IMR-90 (cell line): ENCODE data around the gene ATP6V1G1. TPM values are rescaled to one million over a fixed set of nuclear protein-coding genes. Genes with fewer than 3 reads are reported as not detected.

Experiments used
- ATAC-seq: fragments of 200-7000 bp; cut with Tn5 transposase; 2 replicates; pipeline ENCODE4 v1.9.1; 2020; ENCODE audit warnings: low read depth, mild to moderate bottlenecking, moderate library complexity
- BruUV-seq: library from RNA; stranded (reverse); fragments of 400-500 nt; replicated peaks from 2 replicates; lab custom pipeline; 2021; lab: Mats Ljungman, UMichigan
- CTCF ChIA-PET: fragments of 300-600 bp; formaldehyde crosslinking; extraction: SDS; loops from one replicate; lab custom pipeline; 2021; ENCODE audit warnings: antibody characterized with exemption; lab: Yijun Ruan, JAX
- POLR2A ChIA-PET: fragments of 300-600 bp; sonication (Branson Sonifier 250); formaldehyde crosslinking; loops from one replicate; lab custom pipeline; 2022; ENCODE audit warnings: antibody characterized with exemption; ENCODE audit not compliant: unreplicated experiment; lab: Charles Lee
- DNase-seq: peaks from one replicate; pipeline ENCODE4 v3.0.0; 2013
- H2AFZ ChIP-seq: replicated peaks from 2 replicates; pipeline ENCODE3; 2013; ENCODE audit warnings: low read length, mild to moderate bottlenecking; ENCODE audit not compliant: poor library complexity
- H2AK5ac ChIP-seq: 2 replicates; pipeline ENCODE4 v1.6.1; 2013; ENCODE audit warnings: low read depth, low read length, inconsistent platforms
- H2AK9ac ChIP-seq: replicated peaks from 2 replicates; pipeline ENCODE3; 2013; ENCODE audit warnings: mild to moderate bottlenecking, low read depth, low read length, moderate library complexity; ENCODE audit not compliant: poor library complexity
- H2BK120ac ChIP-seq: 2 replicates; pipeline ENCODE4 v1.6.1; 2013; ENCODE audit warnings: low read depth, low read length, inconsistent platforms
- H2BK15ac ChIP-seq: 3 replicates; pipeline ENCODE4 v1.6.1; 2013; ENCODE audit warnings: low read depth, low read length, inconsistent platforms
- H2BK20ac ChIP-seq: 2 replicates; pipeline ENCODE4 v1.6.1; 2013; ENCODE audit warnings: low read depth, mild to moderate bottlenecking, inconsistent platforms, low read length, moderate library complexity
- H2BK5ac ChIP-seq: 2 replicates; pipeline ENCODE4 v1.6.1; 2013; ENCODE audit warnings: mild to moderate bottlenecking, low read depth, low read length, inconsistent platforms; ENCODE audit not compliant: poor library complexity, severe bottlenecking
- H3K14ac ChIP-seq: replicated peaks from 2 replicates; pipeline ENCODE4 v1.6.1; 2013; ENCODE audit warnings: low read depth, low read length, inconsistent platforms
- H3K18ac ChIP-seq: 2 replicates; pipeline ENCODE4 v1.6.1; 2013; ENCODE audit warnings: low read depth, low read length, control low read depth
- H3K23ac ChIP-seq: 2 replicates; pipeline ENCODE4 v1.6.1; 2013; ENCODE audit warnings: low read depth, low read length, inconsistent platforms
- H3K27ac ChIP-seq: 2 replicates; pipeline ENCODE4 v1.5.1; 2013; ENCODE audit warnings: mild to moderate bottlenecking, control low read depth, low read length; ENCODE audit not compliant: insufficient read depth
- H3K27me3 ChIP-seq: 2 replicates; pipeline ENCODE4 v1.6.1; 2013; ENCODE audit warnings: low read length; ENCODE audit not compliant: control insufficient read depth, insufficient read depth
- H3K36me3 ChIP-seq: 2 replicates; pipeline ENCODE4 v1.6.1; 2013; ENCODE audit warnings: low read length, mixed read lengths; ENCODE audit not compliant: control insufficient read depth, insufficient read depth
- H3K4ac ChIP-seq: 2 replicates; pipeline ENCODE4 v1.6.1; 2013; ENCODE audit warnings: low read depth, low read length, inconsistent platforms
- H3K4me1 ChIP-seq: 2 replicates; pipeline ENCODE4 v1.6.1; 2013; ENCODE audit warnings: low read length, mixed read lengths; ENCODE audit not compliant: control insufficient read depth, insufficient read depth
- H3K4me2 ChIP-seq: 2 replicates; pipeline ENCODE4 v1.6.1; 2013; ENCODE audit warnings: low read depth, mild to moderate bottlenecking, control low read depth, low read length, moderate library complexity
- H3K4me3 ChIP-seq: 2 replicates; pipeline ENCODE4 v1.5.1; 2013; ENCODE audit warnings: low read depth, mild to moderate bottlenecking, control low read depth, low read length, moderate library complexity; ENCODE audit not compliant: insufficient read depth
- H3K56ac ChIP-seq: 2 replicates; pipeline ENCODE4 v1.6.1; 2013; ENCODE audit warnings: low read length, inconsistent platforms; ENCODE audit not compliant: insufficient read depth; ENCODE audit errors: extremely low read depth
- H3K79me1 ChIP-seq, 2 experiments: 2 replicates each; pipeline ENCODE4 v1.6.1; 2013; ENCODE audit warnings: low read length in 2 of 2, inconsistent platforms in 1 of 2, low read depth in 1 of 2
- H3K9ac ChIP-seq: 2 replicates; pipeline ENCODE4 v1.6.1; 2013; ENCODE audit warnings: low read depth, low read length, control low read depth
- H3K9me1 ChIP-seq: 2 replicates; pipeline ENCODE4 v1.6.1; 2013; ENCODE audit warnings: low read length, inconsistent platforms; ENCODE audit not compliant: insufficient read depth
- H3K9me3 ChIP-seq: 2 replicates; pipeline ENCODE4 v1.6.1; 2013; ENCODE audit warnings: low read length; ENCODE audit not compliant: control insufficient read depth, insufficient read depth
- H4K20me1 ChIP-seq: 2 replicates; pipeline ENCODE4 v1.6.1; 2013; ENCODE audit warnings: low read length, inconsistent platforms; ENCODE audit not compliant: insufficient read depth
- H4K5ac ChIP-seq: 2 replicates; pipeline ENCODE4 v1.6.1; 2013; ENCODE audit warnings: mild to moderate bottlenecking, low read depth, low read length, control low read depth
- H4K8ac ChIP-seq, 2 experiments: 2 replicates each; pipeline ENCODE4 v1.6.1; 2013; ENCODE audit warnings: low read depth in 2 of 2, low read length in 2 of 2, control low read depth in 1 of 2, inconsistent platforms in 1 of 2
- H4K91ac ChIP-seq: 2 replicates; pipeline ENCODE4 v1.6.1; 2013; ENCODE audit warnings: low read depth, low read length, inconsistent platforms; ENCODE audit not compliant: insufficient read depth
- BHLHE40 ChIP-seq: fragments of 150-350 bp; IDR thresholded peaks from 2 replicates; pipeline ENCODE4 v1.6.1; 2016; ENCODE audit warnings: mild to moderate bottlenecking, low read depth, low read length
- CEBPB ChIP-seq: IDR thresholded peaks from 2 replicates; pipeline ENCODE4 v1.6.1; 2012; ENCODE audit warnings: low read depth, low read length, improper control_type of control experiment
- CHD1 ChIP-seq: IDR thresholded peaks from 2 replicates; pipeline ENCODE4 v1.6.1; 2012; ENCODE audit warnings: low read depth, low read length, improper control_type of control experiment
- FOS ChIP-seq: fragments of 150-350 bp; IDR thresholded peaks from 2 replicates; pipeline ENCODE4 v1.6.1; 2016; ENCODE audit warnings: low read depth, low read length
- RAD21 ChIP-seq: IDR thresholded peaks from 2 replicates; pipeline ENCODE4 v1.6.1; 2012; ENCODE audit warnings: low read length, improper control_type of control experiment
- WGBS, 2 experiments: methylation state at CpG; one replicate each; pipeline versions ENCODE4 v1.1.5 to v1.1.7; 2013; ENCODE audit warnings: missing lambda C conversion rate in 2 of 2; ENCODE audit not compliant: insufficient read length in 1 of 2; ENCODE audit errors: extremely low coverage in 2 of 2; 5-methylcytosine and 5-hydroxymethylcytosine counted together
- dilution Hi-C: fragments of 300-500 bp; cut with HindIII; formaldehyde crosslinking; loops from one replicate; pipeline ENCODE4 v1.14.3; 2018; ENCODE audit warnings: low sequenced_read_pairs; ENCODE audit not compliant: unreplicated experiment
- in situ Hi-C: fragments of 300-500 bp; cut with MboI; formaldehyde crosslinking; loops from 3 replicates; pipeline ENCODE4 v1.14.3; 2019; ENCODE audit warnings: low sequenced_read_pairs, inconsistent platforms, mixed read lengths
- intact Hi-C: fragments of 100-400 bp; cut with micrococcal nuclease; formaldehyde crosslinking; loops from 2 replicates; pipeline ENCODE4 v1.10.0; 2022
- polyA plus RNA-seq, 3 experiments: library from polyadenylated mRNA; depleted of rRNA; stranded (reverse); fragments of >200 nt; gene quantifications; 2 replicates each; pipeline ENCODE4 v1.2.3, GENCODE V29; 2012; ENCODE audit warnings: low replicate concordance in 1 of 3
- total RNA-seq: library from RNA; depleted of rRNA; stranded (reverse); fragments of >200 nt; gene quantifications from 2 replicates; pipeline ENCODE4 v1.2.3, GENCODE V29; 2012

Gene ATP6V1G1
- total and polyA plus RNA-seq, 2 of the 4 experiments (the other 2 are of a cell fraction), result 52.0 to 70.9 TPM

GRCh38 chr9:114616684-114617520, 29.3 kb downstream of the ATP6V1G1 start:
- Histone ChIP-seq H2AFZ (no peak overlapping the region), H3K4me1 (peaks cover 17% of the 10 kb centered on the region), H3K9ac (no peak overlapping the region), H2AK5ac (no peak overlapping the region), H3K27ac (no peak overlapping the region), H3K4me3 (no peak overlapping the region), H3K4me2 (no peak overlapping the region), H4K20me1 (peaks cover 4% of the 10 kb centered on the region; the same call in 1 of the 2 replicates), H2BK15ac (no peak overlapping the region), H2BK5ac (no peak overlapping the region), H4K5ac (no peak overlapping the region), H3K18ac (no peak overlapping the region), H2BK20ac (no peak overlapping the region), H2AK9ac (no peak overlapping the region), H4K8ac (no peak overlapping the region), H3K79me1 (peaks cover 17 to 22% of the 10 kb centered on the region in 2 experiments), H3K23ac (no peak overlapping the region), H3K9me1 (peaks cover 21% of the 10 kb centered on the region), H3K14ac (no peak overlapping the region), H4K91ac (no peak overlapping the region), H3K9me3 (no peaks in the 10 kb centered on the region), H3K27me3 (no peaks in the 10 kb centered on the region), H3K4ac (no peak overlapping the region), H3K36me3 (peaks cover 3% of the 10 kb centered on the region; the same call in 1 of the 2 replicates), H3K56ac (no peak overlapping the region), H2BK120ac (no peak overlapping the region)
- intact Hi-C loops (no loop called here), in situ Hi-C loops (no loop called here), dilution Hi-C loops (no loop called here)
- no peak for ATAC-seq
- no CpG with 5 or more reads among the region's 4 CpGs for WGBS, 2 experiments
- POLR2A ChIA-PET, result interaction anchor here (0.7 kb wide), 1 partner anchor 29 kb away, joined by 6 read pairs; the partner anchor contains the start of gene ATP6V1G1
- CTCF ChIA-PET, result interaction anchor here (0.7 kb wide), 1 partner anchor 200 kb away, joined by 3 read pairs; no protein-coding TSS in a partner anchor
- no peak for DNase-seq
- TF ChIP-seq CHD1 (no peak), BHLHE40 (no peak), FOS (no peak), RAD21 (no peak), CEBPB (no peak)
- no TSS peak for BruUV-seq
